Measurements from ENCODE around the gene CEP170.

- TF ChIP-seq, protein P1, sequence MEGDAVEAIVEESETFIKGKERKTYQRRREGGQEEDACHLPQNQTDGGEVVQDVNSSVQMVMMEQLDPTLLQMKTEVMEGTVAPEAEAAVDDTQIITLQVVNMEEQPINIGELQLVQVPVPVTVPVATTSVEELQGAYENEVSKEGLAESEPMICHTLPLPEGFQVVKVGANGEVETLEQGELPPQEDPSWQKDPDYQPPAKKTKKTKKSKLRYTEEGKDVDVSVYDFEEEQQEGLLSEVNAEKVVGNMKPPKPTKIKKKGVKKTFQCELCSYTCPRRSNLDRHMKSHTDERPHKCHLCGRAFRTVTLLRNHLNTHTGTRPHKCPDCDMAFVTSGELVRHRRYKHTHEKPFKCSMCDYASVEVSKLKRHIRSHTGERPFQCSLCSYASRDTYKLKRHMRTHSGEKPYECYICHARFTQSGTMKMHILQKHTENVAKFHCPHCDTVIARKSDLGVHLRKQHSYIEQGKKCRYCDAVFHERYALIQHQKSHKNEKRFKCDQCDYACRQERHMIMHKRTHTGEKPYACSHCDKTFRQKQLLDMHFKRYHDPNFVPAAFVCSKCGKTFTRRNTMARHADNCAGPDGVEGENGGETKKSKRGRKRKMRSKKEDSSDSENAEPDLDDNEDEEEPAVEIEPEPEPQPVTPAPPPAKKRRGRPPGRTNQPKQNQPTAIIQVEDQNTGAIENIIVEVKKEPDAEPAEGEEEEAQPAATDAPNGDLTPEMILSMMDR (IDR thresholded peaks at IDR 0.05): no peak
- no peak for TF ChIP-seq ZFX (IDR thresholded peaks at IDR 0.05; ENCODE audit: borderline replicate concordance)
These were observed 701 bp downstream of the CEP170 start for GRCh38 chr1:243254233-243254926.
